ENCODE measurements around the gene ZNF569. TPM values are rescaled to one million over a fixed set of nuclear protein-coding genes. Genes with fewer than 3 reads are reported as not detected.
"Not testable (repeated sequence)": the region's sequence is repeated elsewhere in the genome, so short reads cannot be mapped to it uniquely, and the experiment has no call there.

The ZNF569 gene
- polyA plus RNA-seq, 1 donor (not counting 4 experiments of a cell fraction or from before 2014, with no cell fraction given) = 2.9 TPM

DNA sequence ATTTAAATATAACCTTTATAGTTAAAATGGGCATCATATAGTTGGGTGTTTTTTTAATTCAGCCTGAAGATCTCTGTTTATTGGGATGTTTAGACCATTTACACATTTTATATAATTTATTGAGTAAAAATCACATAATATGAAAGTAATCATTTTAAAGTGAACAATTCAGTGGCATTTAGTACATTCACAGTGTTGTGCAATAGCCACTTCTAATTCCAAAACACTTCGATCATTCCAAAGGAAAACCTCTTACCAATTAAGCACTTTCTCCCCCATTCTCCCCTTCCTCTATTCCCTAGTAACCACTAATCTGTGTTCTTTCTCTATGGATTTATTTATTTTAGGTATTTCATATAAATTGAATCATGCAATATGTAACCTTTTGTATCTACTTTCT lies 66.2 kb downstream of the ZNF569 start:
- no peaks in the 10 kb centered on the region for H3K4me1 ChIP-seq (ENCODE audit: control insufficient read depth, extremely low read depth, insufficient read depth, low read length)

DNA sequence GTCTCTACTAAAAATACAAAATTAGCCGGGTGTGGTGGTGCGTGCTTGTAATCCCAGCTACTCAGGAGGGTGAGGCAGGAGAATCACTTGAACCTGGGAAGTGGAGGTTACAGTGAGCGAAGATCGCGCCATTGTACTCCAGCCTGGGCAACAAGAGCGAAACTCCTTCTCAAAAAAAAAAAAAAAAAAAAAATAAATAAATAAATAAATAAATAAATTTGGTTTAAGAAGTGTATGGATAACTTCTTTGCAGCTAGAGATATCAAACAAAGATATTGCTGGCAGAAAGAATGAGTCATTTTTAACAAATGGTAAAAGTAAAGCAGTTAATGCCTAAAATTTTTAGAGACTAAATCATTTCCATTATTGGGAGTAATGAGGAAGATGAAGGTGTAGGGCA lies 75.8 kb downstream of the ZNF569 start:
- DNase-seq (ENCODE audit: low read depth, low spot score); H3K79me2 ChIP-seq (ENCODE audit: control insufficient read depth, insufficient read depth, low read length); dilution Hi-C loops (cut with MboI; ENCODE audit: extremely low pct_ligation_motif_present, low sequenced_read_pairs); FAIRE-seq; H3K4me1 ChIP-seq (ENCODE audit: control insufficient read depth, extremely low read depth, insufficient read depth, low read length); H3K4me2 ChIP-seq (ENCODE audit: control insufficient read depth, extremely low read depth, insufficient read depth, low read depth, low read length); H3K9ac ChIP-seq (ENCODE audit: control insufficient read depth, extremely low read depth, insufficient read depth, low read length); H3K9me1 ChIP-seq (ENCODE audit: control insufficient read depth, extremely low read depth, insufficient read depth, low read length); H4K20me1 ChIP-seq (ENCODE audit: control insufficient read depth, extremely low read depth, insufficient read depth, low read length); H3K36me3 ChIP-seq (ENCODE audit: control insufficient read depth in 2 of 2, extremely low read depth in 1 of 2, insufficient read depth in 2 of 2, low read length in 2 of 2); H3K27me3 ChIP-seq (ENCODE audit: control insufficient read depth, extremely low read depth, insufficient read depth, low read length); H2AFZ ChIP-seq (ENCODE audit: control insufficient read depth, low read length); H3K27ac ChIP-seq (ENCODE audit: control insufficient read depth, insufficient read depth, low read length); H3K4me3 ChIP-seq (ENCODE audit: control insufficient read depth in 2 of 3, extremely low read depth in 1 of 3, insufficient read depth in 2 of 3, low read depth in 1 of 3, low read length in 3 of 3): not testable (repeated sequence)
- peaks cover 18% of the 10 kb centered on the region for H3K9me3 ChIP-seq (ENCODE audit: control insufficient read depth, low read depth, low read length)

More for the DNA sequence above, 66.2 kb downstream of the ZNF569 start:
- no peaks in the 10 kb centered on the region for H3K36me3 ChIP-seq (ENCODE audit: control insufficient read depth in 2 of 2, extremely low read depth in 1 of 2, insufficient read depth in 2 of 2, low read length in 2 of 2)
- no peaks in the 10 kb centered on the region for H3K27me3 ChIP-seq (ENCODE audit: control insufficient read depth, extremely low read depth, insufficient read depth, low read length)
- H3K9me3 ChIP-seq (ENCODE audit: control insufficient read depth, low read depth, low read length) = peaks cover 16% of the 10 kb centered on the region
- no peak overlapping the region for H3K4me2 ChIP-seq (ENCODE audit: control insufficient read depth, extremely low read depth, insufficient read depth, low read depth, low read length)
- no peaks in the 10 kb centered on the region for H3K79me2 ChIP-seq (ENCODE audit: control insufficient read depth, insufficient read depth, low read length)
- DNase-seq (ENCODE audit: low read depth, low spot score) = no peak
- H4K20me1 ChIP-seq (ENCODE audit: control insufficient read depth, extremely low read depth, insufficient read depth, low read length) = no peaks in the 10 kb centered on the region
- H3K9ac ChIP-seq (ENCODE audit: control insufficient read depth, extremely low read depth, insufficient read depth, low read length) = no peak overlapping the region
- H3K4me3 ChIP-seq (ENCODE audit: control insufficient read depth in 2 of 3, extremely low read depth in 1 of 3, insufficient read depth in 2 of 3, low read depth in 1 of 3, low read length in 3 of 3) = no peak overlapping the region
- no peak for FAIRE-seq
- H3K27ac ChIP-seq (ENCODE audit: control insufficient read depth, insufficient read depth, low read length) = no peak overlapping the region
- H2AFZ ChIP-seq (ENCODE audit: control insufficient read depth, low read length) = no peak overlapping the region
- H3K9me1 ChIP-seq (ENCODE audit: control insufficient read depth, extremely low read depth, insufficient read depth, low read length) = no peaks in the 10 kb centered on the region
- TF ChIP-seq, protein P1, sequence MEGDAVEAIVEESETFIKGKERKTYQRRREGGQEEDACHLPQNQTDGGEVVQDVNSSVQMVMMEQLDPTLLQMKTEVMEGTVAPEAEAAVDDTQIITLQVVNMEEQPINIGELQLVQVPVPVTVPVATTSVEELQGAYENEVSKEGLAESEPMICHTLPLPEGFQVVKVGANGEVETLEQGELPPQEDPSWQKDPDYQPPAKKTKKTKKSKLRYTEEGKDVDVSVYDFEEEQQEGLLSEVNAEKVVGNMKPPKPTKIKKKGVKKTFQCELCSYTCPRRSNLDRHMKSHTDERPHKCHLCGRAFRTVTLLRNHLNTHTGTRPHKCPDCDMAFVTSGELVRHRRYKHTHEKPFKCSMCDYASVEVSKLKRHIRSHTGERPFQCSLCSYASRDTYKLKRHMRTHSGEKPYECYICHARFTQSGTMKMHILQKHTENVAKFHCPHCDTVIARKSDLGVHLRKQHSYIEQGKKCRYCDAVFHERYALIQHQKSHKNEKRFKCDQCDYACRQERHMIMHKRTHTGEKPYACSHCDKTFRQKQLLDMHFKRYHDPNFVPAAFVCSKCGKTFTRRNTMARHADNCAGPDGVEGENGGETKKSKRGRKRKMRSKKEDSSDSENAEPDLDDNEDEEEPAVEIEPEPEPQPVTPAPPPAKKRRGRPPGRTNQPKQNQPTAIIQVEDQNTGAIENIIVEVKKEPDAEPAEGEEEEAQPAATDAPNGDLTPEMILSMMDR (optimal IDR thresholded peaks at IDR 0.05 in 1 of 3, IDR thresholded peaks at IDR 0.05 in 1 of 3, conservative IDR thresholded peaks at IDR 0.05 in 1 of 3; ENCODE audit: extremely low read depth in 1 of 3, insufficient read depth in 2 of 3, low read length in 3 of 3) = no peak
- TF ChIP-seq EZH2 (IDR thresholded peaks at IDR 0.05; ENCODE audit: low read length) = no peak
- dilution Hi-C loops (cut with MboI; ENCODE audit: extremely low pct_ligation_motif_present, low sequenced_read_pairs) = no loop called here

DNA sequence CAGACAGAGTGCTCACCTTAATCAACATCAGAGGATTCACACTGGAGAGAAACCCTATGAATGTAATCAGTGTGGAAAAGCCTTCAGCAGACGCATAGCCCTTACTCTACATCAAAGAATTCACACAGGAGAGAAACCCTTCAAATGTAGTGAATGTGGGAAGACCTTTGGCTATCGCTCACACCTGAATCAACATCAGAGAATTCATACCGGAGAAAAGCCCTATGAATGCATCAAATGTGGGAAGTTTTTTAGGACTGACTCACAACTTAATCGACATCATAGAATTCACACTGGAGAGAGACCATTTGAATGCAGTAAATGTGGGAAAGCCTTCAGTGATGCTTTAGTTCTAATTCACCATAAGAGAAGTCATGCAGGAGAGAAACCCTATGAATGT lies 78.0 kb downstream of the ZNF569 start:
- FAIRE-seq (no peak), DNase-seq (ENCODE audit: low read depth, low spot score) (no peak)
- Histone ChIP-seq H3K9me1 (ENCODE audit: control insufficient read depth, extremely low read depth, insufficient read depth, low read length) (no peaks in the 10 kb centered on the region), H3K9me3 (ENCODE audit: control insufficient read depth, low read depth, low read length) (peaks cover 16% of the 10 kb centered on the region), H3K79me2 (ENCODE audit: control insufficient read depth, insufficient read depth, low read length) (no peaks in the 10 kb centered on the region), H3K27ac (ENCODE audit: control insufficient read depth, insufficient read depth, low read length) (no peak overlapping the region), H3K4me2 (ENCODE audit: control insufficient read depth, extremely low read depth, insufficient read depth, low read depth, low read length) (no peak overlapping the region), H3K36me3 (ENCODE audit: control insufficient read depth in 2 of 2, extremely low read depth in 1 of 2, insufficient read depth in 2 of 2, low read length in 2 of 2) (peaks cover 0 to 3% of the 10 kb centered on the region in 2 experiments), H3K9ac (ENCODE audit: control insufficient read depth, extremely low read depth, insufficient read depth, low read length) (no peak overlapping the region), H3K4me3 (ENCODE audit: control insufficient read depth in 2 of 3, extremely low read depth in 1 of 3, insufficient read depth in 2 of 3, low read depth in 1 of 3, low read length in 3 of 3) (no peak overlapping the region), H4K20me1 (ENCODE audit: control insufficient read depth, extremely low read depth, insufficient read depth, low read length) (no peaks in the 10 kb centered on the region), H3K4me1 (ENCODE audit: control insufficient read depth, extremely low read depth, insufficient read depth, low read length) (no peaks in the 10 kb centered on the region), H3K27me3 (ENCODE audit: control insufficient read depth, extremely low read depth, insufficient read depth, low read length) (no peaks in the 10 kb centered on the region), H2AFZ (ENCODE audit: control insufficient read depth, low read length) (no peak overlapping the region)
- no peak for TF ChIP-seq EZH2 (IDR thresholded peaks at IDR 0.05; ENCODE audit: low read length)
- TF ChIP-seq, protein P1 (optimal IDR thresholded peaks at IDR 0.05 in 1 of 3, IDR thresholded peaks at IDR 0.05 in 1 of 3, conservative IDR thresholded peaks at IDR 0.05 in 1 of 3; ENCODE audit: extremely low read depth in 1 of 3, insufficient read depth in 2 of 3, low read length in 3 of 3) = no peak
- dilution Hi-C loops (cut with MboI; ENCODE audit: extremely low pct_ligation_motif_present, low sequenced_read_pairs) = no loop called here

Measured in keratinocyte (primary cell).